OCI-LY3 (cell line): ENCODE measurements around the gene C6orf15.

Experiments used
- H2AFZ ChIP-seq: fragments of 200-600, 300-600 bp; shearing (Covaris generic); 2 replicates; pipeline ENCODE4 v1.6.0; 2014; ENCODE audit warnings: antibody characterized with exemption, low read depth, low read length
- H3K27ac ChIP-seq: fragments of 200-600, 300-600 bp; sonication (generic); 2 replicates; pipeline ENCODE4 v1.5.1; 2014; ENCODE audit warnings: mild to moderate bottlenecking, low read length, moderate library complexity, mixed read lengths
- H3K27me3 ChIP-seq: fragments of 200-600, 300-600 bp; sonication (generic); 2 replicates; pipeline ENCODE4 v1.6.1; 2014; ENCODE audit warnings: low read depth, low read length, mixed read lengths
- H3K36me3 ChIP-seq: fragments of 200-600, 300-600 bp; sonication (generic); replicated peaks from 2 replicates; pipeline ENCODE3; 2014; ENCODE audit warnings: low read depth, low read length, mixed read lengths
- H3K4me1 ChIP-seq: fragments of 300-600, 200-600 bp; sonication (generic); 2 replicates; pipeline ENCODE4 v1.6.1; 2014; ENCODE audit warnings: low read length, mixed read lengths
- H3K4me2 ChIP-seq: fragments of 200-600, 300-600 bp; sonication (generic); 2 replicates; pipeline ENCODE4 v1.6.1; 2014; ENCODE audit warnings: low read length, mixed read lengths
- H3K4me3 ChIP-seq: fragments of 300-600, 200-600 bp; sonication (generic); 2 replicates; pipeline ENCODE4 v1.5.1; 2014; ENCODE audit warnings: antibody characterized with exemption, mild to moderate bottlenecking, low read length, moderate library complexity
- H3K79me2 ChIP-seq: fragments of 300-600, 200-600 bp; shearing (Covaris generic); 2 replicates; pipeline ENCODE4 v1.6.1; 2014; ENCODE audit warnings: mild to moderate bottlenecking, low read length, mixed read lengths
- H3K9ac ChIP-seq: fragments of 300-600, 200-600 bp; shearing (Covaris generic); 2 replicates; pipeline ENCODE4 v1.6.0; 2014; ENCODE audit warnings: mild to moderate bottlenecking, low read length, moderate library complexity
- H3K9me3 ChIP-seq: fragments of 200-600, 300-600 bp; shearing (Covaris generic); 2 replicates; pipeline ENCODE4 v1.6.1; 2014; ENCODE audit warnings: low read length, mixed read lengths; ENCODE audit not compliant: insufficient read depth
- H4K20me1 ChIP-seq: fragments of 200-600, 300-600 bp; sonication (generic); 2 replicates; pipeline ENCODE4 v1.6.1; 2016; ENCODE audit warnings: low read length, mixed read lengths; ENCODE audit not compliant: insufficient read depth
- CTCF ChIP-seq: fragments of 200-600, 300-600 bp; sonication (generic); IDR thresholded peaks from 2 replicates; pipeline ENCODE4 v1.5.1; 2014; ENCODE audit warnings: antibody characterized with exemption, low read length, low read depth
- EZH2phosphoT487 ChIP-seq: fragments of 200-600 bp; shearing (Covaris generic); IDR thresholded peaks from 2 replicates; pipeline ENCODE4 v1.6.1; 2018; ENCODE audit warnings: antibody characterized with exemption, mixed run types, low read depth

The C6orf15 gene

GRCh38 chr6:31092769-31093505 is 19.4 kb downstream of the C6orf15 start:
- Histone ChIP-seq H2AFZ (no peak overlapping the region), H3K36me3 (no peaks in the 10 kb centered on the region), H3K4me2 (no peak overlapping the region), H4K20me1 (no peaks in the 10 kb centered on the region), H3K4me1 (no peaks in the 10 kb centered on the region), H3K27ac (no peak overlapping the region), H3K9me3 (no peaks in the 10 kb centered on the region), H3K4me3 (no peak overlapping the region), H3K27me3 (no peaks in the 10 kb centered on the region), H3K9ac (no peak overlapping the region), H3K79me2 (no peaks in the 10 kb centered on the region)
- TF ChIP-seq EZH2phosphoT487, result no peak
- no peak for TF ChIP-seq CTCF

DNA sequence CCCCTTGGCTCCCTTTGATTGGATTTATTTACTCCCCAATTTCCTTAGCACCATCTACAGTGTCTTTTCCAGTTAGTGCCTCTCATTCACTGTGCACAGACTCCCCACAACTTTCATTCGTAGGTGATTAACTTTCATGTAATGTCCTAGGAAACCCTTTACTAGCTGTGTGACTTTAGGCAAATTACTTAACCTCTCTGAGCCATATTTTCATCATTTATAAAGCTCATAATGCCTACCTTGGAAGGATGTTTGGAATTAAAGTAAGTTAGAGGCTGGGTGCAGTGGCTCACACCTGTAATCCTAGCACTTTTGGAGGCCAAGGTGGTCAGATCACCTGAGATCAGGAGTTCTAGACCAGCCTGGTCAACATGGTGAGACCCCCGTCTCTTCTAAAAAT is 20.1 kb downstream of the C6orf15 start:
- Histone ChIP-seq H3K4me2 (no peak overlapping the region), H2AFZ (no peak overlapping the region), H4K20me1 (no peaks in the 10 kb centered on the region), H3K9ac (no peak overlapping the region), H3K27ac (no peak overlapping the region), H3K4me1 (peaks cover 2% of the 10 kb centered on the region), H3K9me3 (no peaks in the 10 kb centered on the region), H3K4me3 (no peak overlapping the region), H3K79me2 (no peaks in the 10 kb centered on the region), H3K27me3 (no peaks in the 10 kb centered on the region), H3K36me3 (no peaks in the 10 kb centered on the region)
- no peak for TF ChIP-seq EZH2phosphoT487
- TF ChIP-seq CTCF, result no peak

GRCh38 chr6:31091680-31092079 is 20.7 kb downstream of the C6orf15 start:
- TF ChIP-seq EZH2phosphoT487 (no peak), CTCF (no peak)
- Histone ChIP-seq H3K27ac (no peak overlapping the region), H2AFZ (no peak overlapping the region), H3K4me2 (no peak overlapping the region), H3K4me1 (peaks cover 7% of the 10 kb centered on the region), H3K9ac (no peak overlapping the region), H3K9me3 (no peaks in the 10 kb centered on the region), H3K36me3 (no peaks in the 10 kb centered on the region), H3K27me3 (no peaks in the 10 kb centered on the region), H4K20me1 (no peaks in the 10 kb centered on the region), H3K4me3 (no peak overlapping the region), H3K79me2 (no peaks in the 10 kb centered on the region)

DNA sequence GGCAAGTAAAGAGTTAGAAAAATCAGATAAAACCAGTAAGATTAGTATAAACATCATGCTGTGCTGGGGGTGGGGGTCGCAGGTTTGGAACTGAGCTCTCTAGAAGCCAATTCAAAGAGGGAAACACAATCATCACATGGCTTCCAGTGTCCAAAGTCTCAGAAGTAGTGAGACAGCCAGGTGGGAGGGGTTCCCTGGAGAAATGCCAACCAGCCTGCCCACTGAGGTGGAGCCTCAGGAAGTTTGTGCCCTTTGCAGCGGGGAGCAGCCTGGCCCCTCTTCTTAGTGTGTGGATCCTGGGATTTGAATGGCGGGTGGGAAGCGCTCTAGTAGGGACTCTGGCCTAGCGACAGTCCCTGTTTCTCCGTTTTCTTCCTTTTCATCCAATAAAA is 21.4 kb downstream of the C6orf15 start:
- H3K4me3 ChIP-seq, result no peak overlapping the region
- TF ChIP-seq CTCF (no peak), EZH2phosphoT487 (no peak)
- no peak overlapping the region for H3K27ac ChIP-seq
- no peak overlapping the region for H3K9ac ChIP-seq
- peaks cover 11% of the 10 kb centered on the region for H3K4me1 ChIP-seq
- no peak overlapping the region for H2AFZ ChIP-seq
- H3K79me2 ChIP-seq, result no peaks in the 10 kb centered on the region
- no peaks in the 10 kb centered on the region for H4K20me1 ChIP-seq
- H3K36me3 ChIP-seq, result no peaks in the 10 kb centered on the region
- H3K27me3 ChIP-seq, result no peaks in the 10 kb centered on the region
- H3K4me2 ChIP-seq, result no peak overlapping the region
- H3K9me3 ChIP-seq, result no peaks in the 10 kb centered on the region
